Measurements from ENCODE around the gene TMCC2.
A peak's percentile ranks its signal among the peaks of the same experiment; 100 is the strongest.

TMCC2 gene

DNA sequence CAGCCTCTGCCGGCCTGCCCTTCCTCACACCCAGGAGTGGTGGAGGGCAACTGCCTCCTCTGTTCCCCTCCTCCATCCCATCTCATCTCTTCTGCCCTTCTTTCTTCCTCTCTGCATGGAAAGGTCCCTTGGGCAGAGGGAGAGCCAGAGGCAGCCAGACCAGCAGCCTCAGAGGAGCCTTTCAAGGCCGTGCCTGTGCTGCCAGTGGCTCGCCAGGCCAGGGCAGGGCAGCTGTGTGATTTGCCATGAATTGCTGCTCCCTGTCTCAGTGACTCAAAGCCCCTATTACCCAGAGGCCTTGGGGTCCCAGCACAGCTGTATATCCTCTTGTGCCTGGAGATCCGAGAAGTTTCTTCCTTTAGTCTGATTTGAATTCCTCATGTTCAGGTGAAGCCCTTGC, 21.9 kb downstream of the TMCC2 start:
- no peak overlapping the region for H2AFZ ChIP-seq (ENCODE audit: low read length, unreplicated experiment)
- no peak overlapping the region for H3K4me3 ChIP-seq (ENCODE audit: low read depth, low read length)
- no peaks in the 10 kb centered on the region for H3K27me3 ChIP-seq (ENCODE audit: insufficient read depth, low read length)
- no peak overlapping the region for H3K27ac ChIP-seq (ENCODE audit: low read depth, low read length)
- no peaks in the 10 kb centered on the region for H3K79me2 ChIP-seq (ENCODE audit: control insufficient read depth, insufficient read depth, low read length, unreplicated experiment)
- no peaks in the 10 kb centered on the region for H3K36me3 ChIP-seq (ENCODE audit: insufficient read depth, low read length)
- peaks cover 6% of the 10 kb centered on the region for H3K4me1 ChIP-seq (ENCODE audit: control insufficient read depth, insufficient read depth, low read length, unreplicated experiment)

DNA sequence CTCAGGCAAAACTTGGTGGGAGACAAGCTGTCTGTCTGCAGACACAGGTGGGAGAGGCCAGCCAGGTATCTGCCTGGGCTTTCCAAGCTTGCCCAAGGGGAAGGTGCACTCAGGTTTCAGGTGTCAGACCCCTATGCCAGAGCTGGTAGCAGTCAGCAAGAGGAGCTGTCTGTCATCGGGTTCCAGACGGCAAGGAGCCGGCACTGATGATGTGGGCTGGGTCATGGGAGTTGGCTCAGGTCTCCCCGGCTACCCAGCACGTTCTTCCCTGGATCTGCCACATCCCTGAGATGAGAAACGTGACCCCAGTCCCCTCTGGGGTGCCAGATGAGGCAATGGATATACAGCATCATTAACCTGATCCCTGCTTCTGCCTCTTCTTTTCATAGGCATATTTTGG, 23.0 kb downstream of the TMCC2 start:
- Histone ChIP-seq H2AFZ (ENCODE audit: low read length, unreplicated experiment) (no peak overlapping the region), H3K27me3 (ENCODE audit: insufficient read depth, low read length) (no peaks in the 10 kb centered on the region), H3K79me2 (ENCODE audit: control insufficient read depth, insufficient read depth, low read length, unreplicated experiment) (no peaks in the 10 kb centered on the region), H3K4me3 (ENCODE audit: low read depth, low read length) (no peak overlapping the region), H3K27ac (ENCODE audit: low read depth, low read length) (no peak overlapping the region), H3K36me3 (ENCODE audit: insufficient read depth, low read length) (no peaks in the 10 kb centered on the region), H3K4me1 (ENCODE audit: control insufficient read depth, insufficient read depth, low read length, unreplicated experiment) (peaks cover 6% of the 10 kb centered on the region)

- Histone ChIP-seq H2AFZ (ENCODE audit: low read length, unreplicated experiment) (no peak overlapping the region), H3K79me2 (ENCODE audit: control insufficient read depth, insufficient read depth, low read length, unreplicated experiment) (no peaks in the 10 kb centered on the region), H3K27me3 (ENCODE audit: insufficient read depth, low read length) (no peaks in the 10 kb centered on the region), H3K4me3 (ENCODE audit: low read depth, low read length) (no peak overlapping the region), H3K27ac (ENCODE audit: low read depth, low read length) (no peak overlapping the region), H3K4me1 (ENCODE audit: control insufficient read depth, insufficient read depth, low read length, unreplicated experiment) (peaks cover 6% of the 10 kb centered on the region), H3K36me3 (ENCODE audit: insufficient read depth, low read length) (no peaks in the 10 kb centered on the region)
Observed at GRCh38 chr1:205251576-205251975, 23.8 kb downstream of the TMCC2 start.

GRCh38 chr1:205255941-205256780, 28.4 kb downstream of the TMCC2 start:
- Histone ChIP-seq H2AFZ (ENCODE audit: low read length, unreplicated experiment) (no peak overlapping the region), H3K79me2 (ENCODE audit: control insufficient read depth, insufficient read depth, low read length, unreplicated experiment) (no peaks in the 10 kb centered on the region), H3K27me3 (ENCODE audit: insufficient read depth, low read length) (no peaks in the 10 kb centered on the region), H3K4me1 (ENCODE audit: control insufficient read depth, insufficient read depth, low read length, unreplicated experiment) (peaks cover 18% of the 10 kb centered on the region), H3K4me3 (ENCODE audit: low read depth, low read length) (no peak overlapping the region), H3K36me3 (ENCODE audit: insufficient read depth, low read length) (no peaks in the 10 kb centered on the region), H3K27ac (ENCODE audit: low read depth, low read length) (no peak overlapping the region)

GRCh38 chr1:205256951-205257625, 29.3 kb downstream of the TMCC2 start:
- Histone ChIP-seq H3K4me1 (ENCODE audit: control insufficient read depth, insufficient read depth, low read length, unreplicated experiment) (peaks cover 24% of the 10 kb centered on the region), H3K27me3 (ENCODE audit: insufficient read depth, low read length) (no peaks in the 10 kb centered on the region), H2AFZ (ENCODE audit: low read length, unreplicated experiment) (no peak overlapping the region), H3K4me3 (ENCODE audit: low read depth, low read length) (no peak overlapping the region), H3K36me3 (ENCODE audit: insufficient read depth, low read length) (no peaks in the 10 kb centered on the region), H3K79me2 (ENCODE audit: control insufficient read depth, insufficient read depth, low read length, unreplicated experiment) (no peaks in the 10 kb centered on the region), H3K27ac (ENCODE audit: low read depth, low read length) (no peak overlapping the region)

DNA sequence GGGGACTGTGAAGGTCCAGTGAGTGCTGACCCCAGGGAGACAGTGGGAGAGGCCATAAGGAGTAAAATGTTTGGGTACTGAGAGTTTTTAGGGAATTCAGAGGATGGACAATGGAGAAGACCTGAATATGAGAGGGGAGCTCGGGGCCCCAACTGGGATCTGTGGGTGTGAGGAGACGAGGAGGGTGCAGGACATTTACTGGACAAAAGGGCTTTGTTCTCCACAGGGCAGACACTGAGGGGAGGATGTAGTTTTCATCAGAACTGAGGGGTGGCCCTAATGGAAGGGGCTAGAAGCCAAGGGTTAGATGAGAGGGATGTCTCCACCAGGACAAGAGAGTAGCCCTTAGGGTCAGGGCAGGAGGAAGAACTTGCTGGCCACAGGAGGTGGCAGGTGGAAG, 30.0 kb downstream of the TMCC2 start:
- peaks cover 30% of the 10 kb centered on the region for H3K4me1 ChIP-seq (ENCODE audit: control insufficient read depth, insufficient read depth, low read length, unreplicated experiment)
- H2AFZ ChIP-seq (ENCODE audit: low read length, unreplicated experiment) = no peak overlapping the region
- H3K4me3 ChIP-seq (ENCODE audit: low read depth, low read length) = no peak overlapping the region
- no peaks in the 10 kb centered on the region for H3K36me3 ChIP-seq (ENCODE audit: insufficient read depth, low read length)
- H3K27me3 ChIP-seq (ENCODE audit: insufficient read depth, low read length) = no peaks in the 10 kb centered on the region
- no peak overlapping the region for H3K27ac ChIP-seq (ENCODE audit: low read depth, low read length)
- no peaks in the 10 kb centered on the region for H3K79me2 ChIP-seq (ENCODE audit: control insufficient read depth, insufficient read depth, low read length, unreplicated experiment)

DNA sequence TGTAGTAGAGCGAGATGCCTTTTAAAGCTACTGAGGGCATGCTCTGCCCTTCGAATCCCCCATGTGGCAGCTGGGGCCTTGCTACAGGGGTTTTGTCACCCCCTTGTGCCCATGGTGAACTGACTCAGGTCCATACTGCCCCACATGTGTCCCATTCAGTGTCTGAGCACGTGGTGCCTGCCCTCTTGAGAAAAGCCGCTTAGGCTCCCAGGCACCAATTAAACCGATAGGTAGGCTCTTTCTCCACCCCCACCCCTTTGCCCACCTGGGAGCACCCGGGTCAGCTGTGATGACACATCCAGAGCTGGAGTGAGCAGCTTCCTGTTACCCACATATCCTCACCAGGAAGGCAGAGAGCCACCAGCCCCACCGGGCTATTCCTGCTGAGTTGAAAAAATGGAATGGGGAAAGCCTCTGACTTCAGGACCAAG, 30.5 kb downstream of the TMCC2 start:
- H3K79me2 ChIP-seq (ENCODE audit: control insufficient read depth, insufficient read depth, low read length, unreplicated experiment) = no peaks in the 10 kb centered on the region
- no peaks in the 10 kb centered on the region for H3K36me3 ChIP-seq (ENCODE audit: insufficient read depth, low read length)
- no peaks in the 10 kb centered on the region for H3K27me3 ChIP-seq (ENCODE audit: insufficient read depth, low read length)
- peaks cover 30% of the 10 kb centered on the region for H3K4me1 ChIP-seq (ENCODE audit: control insufficient read depth, insufficient read depth, low read length, unreplicated experiment)
- peak overlapping the region; percentile 52 for H3K27ac ChIP-seq (ENCODE audit: low read depth, low read length)
- H2AFZ ChIP-seq (ENCODE audit: low read length, unreplicated experiment) = peak overlapping the region; percentile 17
- H3K4me3 ChIP-seq (ENCODE audit: low read depth, low read length) = no peak overlapping the region

GRCh38 chr1:205258719-205259118, 31.0 kb downstream of the TMCC2 start:
- Histone ChIP-seq H3K4me1 (ENCODE audit: control insufficient read depth, insufficient read depth, low read length, unreplicated experiment) (peaks cover 30% of the 10 kb centered on the region), H3K36me3 (ENCODE audit: insufficient read depth, low read length) (no peaks in the 10 kb centered on the region), H3K4me3 (ENCODE audit: low read depth, low read length) (no peak overlapping the region), H3K27ac (ENCODE audit: low read depth, low read length) (peak overlapping the region; percentile 52), H3K79me2 (ENCODE audit: control insufficient read depth, insufficient read depth, low read length, unreplicated experiment) (no peaks in the 10 kb centered on the region), H3K27me3 (ENCODE audit: insufficient read depth, low read length) (no peaks in the 10 kb centered on the region), H2AFZ (ENCODE audit: low read length, unreplicated experiment) (peak overlapping the region; percentile 17)

GRCh38 chr1:205259324-205259832, 31.6 kb downstream of the TMCC2 start:
- peak overlapping the region; percentile 7 for H2AFZ ChIP-seq (ENCODE audit: low read length, unreplicated experiment)
- no peaks in the 10 kb centered on the region for H3K36me3 ChIP-seq (ENCODE audit: insufficient read depth, low read length)
- no peaks in the 10 kb centered on the region for H3K79me2 ChIP-seq (ENCODE audit: control insufficient read depth, insufficient read depth, low read length, unreplicated experiment)
- H3K4me3 ChIP-seq (ENCODE audit: low read depth, low read length) = no peak overlapping the region
- no peaks in the 10 kb centered on the region for H3K27me3 ChIP-seq (ENCODE audit: insufficient read depth, low read length)
- no peak overlapping the region for H3K27ac ChIP-seq (ENCODE audit: low read depth, low read length)
- H3K4me1 ChIP-seq (ENCODE audit: control insufficient read depth, insufficient read depth, low read length, unreplicated experiment) = peaks cover 30% of the 10 kb centered on the region

GRCh38 chr1:205259998-205260397, 32.3 kb downstream of the TMCC2 start:
- no peak overlapping the region for H3K4me3 ChIP-seq (ENCODE audit: low read depth, low read length)
- H2AFZ ChIP-seq (ENCODE audit: low read length, unreplicated experiment) = no peak overlapping the region
- no peaks in the 10 kb centered on the region for H3K27me3 ChIP-seq (ENCODE audit: insufficient read depth, low read length)
- H3K79me2 ChIP-seq (ENCODE audit: control insufficient read depth, insufficient read depth, low read length, unreplicated experiment) = no peaks in the 10 kb centered on the region
- no peaks in the 10 kb centered on the region for H3K36me3 ChIP-seq (ENCODE audit: insufficient read depth, low read length)
- no peak overlapping the region for H3K27ac ChIP-seq (ENCODE audit: low read depth, low read length)
- peaks cover 30% of the 10 kb centered on the region for H3K4me1 ChIP-seq (ENCODE audit: control insufficient read depth, insufficient read depth, low read length, unreplicated experiment)

Measured in ACC112 (cell line).